ENCODE data around the gene DNAH6.
A peak's percentile ranks its signal among the peaks of the same experiment; 100 is the strongest.
"Not testable (repeated sequence)": the region's sequence is repeated elsewhere in the genome, so short reads cannot be mapped to it uniquely, and the experiment has no call there.

Gene DNAH6, protein sequence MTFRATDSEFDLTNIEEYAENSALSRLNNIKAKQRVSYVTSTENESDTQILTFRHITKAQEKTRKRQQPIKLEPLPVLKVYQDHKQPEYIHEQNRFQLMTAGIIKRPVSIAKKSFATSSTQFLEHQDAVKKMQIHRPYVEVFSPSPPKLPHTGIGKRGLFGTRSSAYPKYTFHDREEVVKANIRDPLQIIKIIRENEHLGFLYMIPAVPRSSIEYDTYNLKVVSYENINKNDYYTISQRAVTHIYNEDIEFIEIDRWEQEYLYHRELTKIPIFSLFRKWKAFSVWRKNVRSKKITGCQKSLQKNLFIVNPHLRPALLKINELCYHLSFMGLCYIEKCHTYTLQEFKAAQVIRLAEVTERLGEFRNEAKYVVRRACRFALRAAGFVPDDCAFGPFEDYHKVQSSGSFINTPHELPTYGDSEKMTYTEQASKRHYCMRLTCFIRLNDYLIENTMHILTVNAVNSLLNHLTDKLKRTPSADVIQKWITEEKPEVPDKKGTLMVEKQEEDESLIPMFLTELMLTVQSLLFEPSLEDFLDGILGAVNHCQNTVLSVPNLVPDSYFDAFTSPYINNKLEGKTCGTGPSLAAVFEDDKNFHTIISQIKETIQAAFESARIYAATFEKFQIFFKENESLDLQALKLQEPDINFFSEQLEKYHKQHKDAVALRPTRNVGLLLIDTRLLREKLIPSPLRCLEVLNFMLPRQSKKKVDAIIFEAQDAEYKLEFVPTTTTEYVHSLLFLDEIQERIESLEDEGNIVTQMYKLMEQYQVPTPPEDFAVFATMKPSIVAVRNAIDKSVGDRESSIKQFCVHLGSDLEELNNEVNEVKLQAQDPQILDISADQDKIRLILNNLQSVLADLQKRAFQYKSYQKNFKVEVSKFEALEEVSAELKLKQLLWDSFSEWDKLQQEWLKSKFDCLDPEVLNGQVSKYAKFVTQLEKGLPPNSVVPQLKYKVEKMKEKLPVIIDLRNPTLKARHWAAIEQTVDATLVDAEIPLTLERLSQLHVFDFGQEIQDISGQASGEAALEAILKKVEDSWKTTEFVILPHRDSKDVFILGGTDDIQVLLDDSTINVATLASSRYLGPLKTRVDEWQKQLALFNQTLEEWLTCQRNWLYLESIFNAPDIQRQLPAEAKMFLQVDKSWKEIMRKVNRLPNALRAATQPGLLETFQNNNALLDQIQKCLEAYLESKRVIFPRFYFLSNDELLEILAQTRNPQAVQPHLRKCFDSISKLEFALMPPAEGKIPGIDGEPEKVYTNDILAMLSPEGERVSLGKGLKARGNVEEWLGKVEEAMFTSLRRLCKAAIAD (N-terminal part only)

DNA sequence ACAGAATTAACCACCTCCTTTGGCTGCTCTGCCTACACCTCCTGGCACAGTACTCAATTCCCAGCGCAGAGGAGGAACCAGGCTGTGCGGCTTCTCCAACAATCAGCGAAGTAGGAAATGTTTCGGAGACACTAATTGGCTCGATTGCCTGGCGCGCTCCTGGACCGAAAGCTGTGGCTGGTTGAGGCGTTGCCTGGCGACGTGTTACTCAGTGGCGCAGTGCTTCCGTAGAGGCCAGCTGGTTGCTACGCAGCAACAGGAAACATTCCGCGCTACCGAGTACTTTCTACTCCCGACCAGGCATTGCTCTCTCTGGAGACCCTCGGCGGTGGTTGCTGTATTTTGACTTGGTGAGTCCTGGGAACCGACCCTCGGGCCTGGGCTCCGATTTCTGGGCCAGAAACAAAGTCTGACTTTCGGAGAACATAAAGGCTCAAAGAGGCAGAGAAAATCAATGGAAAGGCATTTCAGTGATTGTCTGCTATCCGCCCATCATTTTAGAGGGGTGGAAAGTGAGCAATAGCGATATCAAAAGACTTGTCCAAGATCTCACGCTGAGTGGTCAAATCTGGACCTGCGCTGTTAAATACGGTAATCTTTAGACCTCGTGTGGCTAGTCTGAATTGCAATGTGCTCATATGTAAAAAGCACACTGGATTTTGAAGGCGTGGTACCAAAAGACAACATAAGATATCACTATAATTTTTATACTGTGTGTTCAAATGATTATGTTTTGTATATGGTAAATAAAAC lies at the start of gene DNAH6:
DNAH6 (plus strand) TSS at position 265 of the 753 bp plus-strand sequence. CDS start 1,329 bp downstream, outside the sequence.
- DNase-seq = peak; percentile 95

DNA sequence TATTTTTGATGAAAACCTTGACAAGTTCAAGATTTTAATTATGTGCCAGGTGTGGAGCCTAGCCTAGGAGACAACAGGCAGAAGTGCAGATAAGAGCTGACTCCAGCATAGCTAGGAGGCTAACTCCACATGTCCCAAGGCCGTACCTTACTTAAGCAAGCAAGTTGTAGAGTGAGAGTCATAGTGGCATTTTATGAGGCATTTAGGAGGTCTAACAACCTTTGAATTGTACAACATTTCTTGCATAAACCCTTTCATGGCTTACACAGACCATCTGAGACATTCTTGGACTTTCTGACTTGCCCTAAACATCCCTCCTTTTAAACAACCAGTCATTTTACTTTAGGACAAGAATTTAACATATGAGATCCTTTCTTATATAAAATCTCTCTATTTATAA lies 48.9 kb upstream of the DNAH6 start:
- no peak for DNase-seq

DNA sequence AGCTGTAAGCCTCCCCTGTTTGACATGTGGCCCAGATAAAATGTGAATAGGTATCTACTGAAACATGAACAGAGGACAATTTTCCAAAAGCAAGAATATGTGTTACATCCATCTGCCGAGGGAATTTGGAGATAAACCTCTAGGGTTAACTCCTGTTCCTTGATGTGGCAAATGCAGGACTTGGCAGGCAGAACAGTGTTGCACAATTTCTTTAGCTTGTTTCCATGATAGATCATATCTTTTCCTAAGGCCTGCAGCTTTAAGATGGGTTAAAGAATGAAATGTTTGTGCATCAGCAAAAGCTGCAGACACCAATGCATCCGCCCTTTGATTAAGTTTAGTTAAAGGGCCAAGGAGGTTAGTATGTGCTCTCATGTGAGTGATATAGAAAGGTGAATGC lies 43.9 kb upstream of the DNAH6 start:
- not testable (repeated sequence) for DNase-seq

DNA sequence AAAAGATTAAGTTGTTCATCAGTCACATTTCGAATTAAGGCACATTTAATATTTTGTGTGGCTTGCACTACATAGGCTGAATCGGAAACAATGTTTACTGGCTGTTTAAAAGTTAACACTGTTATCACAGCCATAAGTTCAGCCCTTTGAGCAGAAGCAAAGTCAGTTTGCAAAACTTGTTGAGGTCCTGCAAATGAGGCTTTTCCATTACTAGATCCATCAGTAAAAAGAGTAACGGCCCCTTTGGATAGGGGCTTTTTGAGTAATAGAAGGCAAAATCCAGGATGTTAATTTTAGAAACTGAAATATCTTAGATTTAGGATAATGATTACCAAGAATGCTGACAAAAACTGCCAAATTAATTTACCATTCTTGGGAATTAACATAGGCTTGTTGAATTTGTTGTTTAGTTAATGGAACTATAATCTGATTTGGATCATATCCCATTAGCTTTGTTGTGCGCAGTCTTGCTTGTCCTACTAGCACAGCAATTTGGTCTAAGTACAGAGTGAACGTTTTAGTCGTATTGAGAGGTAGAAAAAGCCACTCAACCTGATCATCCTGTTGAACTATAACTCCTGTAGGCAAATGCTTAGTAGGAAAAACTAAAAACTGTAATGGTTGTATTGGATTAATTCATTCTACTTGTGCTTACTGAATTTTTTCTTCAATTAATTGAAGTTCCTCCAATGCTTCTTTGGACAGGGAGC lies 43.3 kb upstream of the DNAH6 start:
- no peak for DNase-seq

DNA sequence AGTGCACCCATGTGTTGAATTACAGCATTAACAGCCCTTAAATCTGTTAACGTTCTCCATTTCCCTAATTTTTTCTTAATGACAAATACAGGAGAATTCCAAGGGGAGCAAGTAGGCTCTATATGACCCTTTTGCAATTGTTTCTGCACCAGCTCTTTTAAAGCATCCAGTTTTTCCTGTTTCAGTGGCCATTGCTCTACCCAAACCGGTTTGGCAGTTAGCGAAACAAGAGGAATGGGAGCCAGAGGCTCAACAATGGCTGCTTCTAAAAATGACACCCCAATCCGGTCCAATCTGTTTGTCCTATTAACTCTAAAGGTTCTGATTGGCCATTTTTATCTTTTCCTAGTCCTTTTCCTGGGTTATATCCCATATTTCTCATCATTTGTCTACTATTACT lies 42.1 kb upstream of the DNAH6 start:
- no peak for DNase-seq

DNA sequence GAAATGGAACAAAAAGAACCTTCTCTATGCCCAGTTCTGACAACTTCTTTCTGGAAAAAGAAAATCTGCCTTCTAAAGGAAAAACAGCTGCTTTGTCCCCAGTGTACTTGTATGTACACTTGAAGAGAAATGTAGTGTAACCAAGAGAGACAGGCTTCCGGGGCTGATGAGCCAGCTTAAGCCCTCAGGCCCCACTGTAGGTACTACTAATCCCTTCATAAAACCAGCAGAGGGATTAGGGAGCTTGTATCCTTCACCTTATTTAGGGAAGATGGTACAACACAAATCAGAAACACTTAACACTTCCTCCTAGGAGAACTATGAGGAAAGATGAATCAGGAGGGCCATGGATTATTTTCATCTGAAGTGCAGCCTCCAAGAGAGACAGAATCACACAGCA lies 38.4 kb upstream of the DNAH6 start:
- no peak for DNase-seq

DNA sequence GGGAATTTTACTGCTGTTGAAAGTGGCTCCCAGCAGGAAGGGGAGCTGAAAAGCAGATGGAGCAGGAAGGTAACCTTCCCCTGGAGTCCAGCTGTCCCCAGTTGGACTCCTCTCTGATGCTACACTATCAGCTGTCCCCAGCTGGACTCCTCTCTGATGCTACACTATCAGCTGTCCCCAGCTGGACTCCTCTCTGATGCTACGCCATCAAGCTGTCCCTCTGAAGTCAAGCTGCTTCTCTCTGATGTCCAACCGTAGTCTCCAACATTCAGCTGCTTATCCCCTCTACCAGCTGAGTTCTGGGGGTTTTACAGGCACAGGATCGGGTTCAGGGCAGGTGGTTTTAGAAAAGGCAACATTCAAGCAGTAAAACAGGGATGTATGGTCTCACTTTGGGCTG lies 37.4 kb upstream of the DNAH6 start:
- DNase-seq = no peak

DNA sequence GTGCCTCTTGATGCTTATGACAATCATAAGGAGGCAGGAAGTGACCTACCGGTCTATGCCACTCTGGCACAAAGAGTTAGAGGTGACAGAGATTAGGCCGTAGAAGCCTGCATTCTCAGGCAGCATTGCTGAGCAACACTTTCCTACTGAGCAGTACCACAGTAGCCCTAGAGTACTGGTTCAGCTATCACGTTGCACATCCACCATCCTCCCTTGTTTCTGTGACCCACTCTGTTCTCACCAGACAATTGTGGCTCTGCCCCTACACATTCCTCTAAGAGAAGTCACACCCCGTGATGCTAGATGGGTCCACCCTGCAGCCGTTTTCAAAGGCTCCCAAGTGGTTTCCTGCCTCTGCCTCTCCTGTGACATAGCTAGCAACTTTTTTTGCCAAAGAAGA lies 34.6 kb upstream of the DNAH6 start:
- no peak for DNase-seq

DNA sequence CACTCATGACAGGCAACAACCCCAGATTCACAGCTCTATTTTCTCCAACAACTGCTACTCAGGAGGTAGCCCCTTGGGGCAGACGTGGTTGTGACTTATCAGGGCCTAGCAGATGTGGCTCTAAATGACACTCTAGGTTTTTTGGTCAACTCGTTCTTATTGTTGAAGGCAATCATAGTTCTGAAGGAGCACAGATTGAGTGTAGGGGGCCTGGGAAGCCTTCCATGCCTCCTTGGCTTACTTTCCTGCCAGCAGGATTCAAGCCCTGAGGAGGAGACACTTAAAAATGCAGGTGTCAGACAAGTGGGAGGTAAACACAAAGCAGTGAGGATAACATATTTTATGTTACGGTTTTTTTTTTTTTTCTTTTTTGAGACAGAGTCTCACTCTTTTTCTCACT lies 33.7 kb upstream of the DNAH6 start:
- no peak for DNase-seq

DNA sequence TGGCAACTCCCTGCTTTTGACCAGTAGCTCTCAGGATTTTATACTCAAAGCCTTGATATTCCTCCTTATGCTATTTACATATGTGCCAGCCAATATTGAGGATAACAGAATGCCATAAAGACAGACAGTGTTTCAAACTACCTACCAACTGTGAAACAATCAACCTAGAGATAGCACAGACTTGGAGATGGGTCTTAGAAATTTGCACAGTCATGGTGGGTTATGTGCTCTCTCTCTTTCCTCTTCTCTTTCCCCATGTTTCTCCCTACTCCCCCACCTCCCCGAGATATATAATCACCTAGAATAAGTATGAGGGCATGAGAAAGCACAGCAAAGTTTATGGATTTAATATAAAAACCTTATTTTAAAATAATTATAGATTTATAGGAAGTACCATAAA lies 33.0 kb upstream of the DNAH6 start:
- no peak for DNase-seq

DNA sequence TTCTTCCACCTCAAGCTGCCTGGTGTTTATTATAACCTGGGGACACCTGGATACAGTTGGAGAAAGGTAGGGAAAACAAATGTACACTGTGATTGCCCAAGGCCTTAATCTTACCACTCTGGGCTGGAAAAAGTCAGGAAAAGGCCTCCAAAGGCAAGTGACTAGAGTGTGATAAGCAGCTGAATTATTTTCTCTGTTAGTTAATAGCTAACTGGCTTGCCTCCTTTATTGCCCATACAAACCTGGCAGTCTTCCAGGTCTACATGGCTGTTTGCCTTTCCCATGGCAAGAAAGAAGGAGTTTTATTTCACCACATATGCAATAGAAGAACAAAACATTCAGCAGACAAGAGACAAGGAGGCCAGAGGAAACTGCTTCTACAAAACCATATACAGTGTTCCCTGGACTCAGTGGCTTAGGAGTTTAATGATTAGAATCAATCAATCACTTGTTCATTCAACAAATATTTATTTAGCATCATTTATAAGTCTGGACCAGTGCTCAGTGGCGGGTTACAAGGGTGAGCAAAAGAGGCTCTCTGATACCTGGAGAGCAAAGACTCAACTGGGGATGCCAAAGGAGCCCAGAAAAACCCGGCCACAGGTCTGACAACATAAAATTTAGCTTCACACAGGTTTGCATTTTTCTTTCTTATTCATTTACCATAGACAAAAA lies 29.7 kb upstream of the DNAH6 start:
- DNase-seq = peak; percentile 40

DNA sequence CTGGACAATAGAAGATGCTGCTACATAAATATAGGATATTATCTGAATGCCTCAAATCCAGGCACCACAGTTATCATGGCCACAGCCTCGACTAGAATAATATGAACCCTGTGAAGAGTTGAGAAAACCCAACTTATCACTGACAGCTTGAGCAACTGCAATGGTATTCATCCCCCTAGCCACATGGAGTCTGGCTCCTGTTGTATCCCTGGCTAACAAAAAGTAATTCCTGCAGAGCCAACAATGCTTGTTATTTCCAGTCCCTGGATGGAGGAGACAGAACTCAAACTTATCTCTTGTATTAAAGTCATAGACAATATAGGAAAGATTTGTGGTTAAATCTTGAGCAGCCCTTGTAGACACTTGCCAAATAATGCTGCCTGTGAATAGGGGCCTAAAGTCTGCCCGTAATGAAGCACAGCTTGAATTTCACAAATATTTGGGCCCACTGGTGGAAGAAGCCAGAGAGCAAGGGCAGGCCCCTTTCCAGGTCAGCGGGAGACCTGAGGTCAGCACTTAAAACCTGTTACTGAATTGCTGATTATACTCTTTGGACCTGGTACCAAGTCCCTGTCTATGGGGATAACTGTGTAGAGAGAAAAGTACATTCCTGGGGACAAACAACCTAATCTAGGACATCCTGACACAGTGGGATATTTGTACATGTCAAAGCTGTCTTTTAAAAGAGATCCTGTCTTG lies 28.9 kb upstream of the DNAH6 start:
- no peak for DNase-seq

DNA sequence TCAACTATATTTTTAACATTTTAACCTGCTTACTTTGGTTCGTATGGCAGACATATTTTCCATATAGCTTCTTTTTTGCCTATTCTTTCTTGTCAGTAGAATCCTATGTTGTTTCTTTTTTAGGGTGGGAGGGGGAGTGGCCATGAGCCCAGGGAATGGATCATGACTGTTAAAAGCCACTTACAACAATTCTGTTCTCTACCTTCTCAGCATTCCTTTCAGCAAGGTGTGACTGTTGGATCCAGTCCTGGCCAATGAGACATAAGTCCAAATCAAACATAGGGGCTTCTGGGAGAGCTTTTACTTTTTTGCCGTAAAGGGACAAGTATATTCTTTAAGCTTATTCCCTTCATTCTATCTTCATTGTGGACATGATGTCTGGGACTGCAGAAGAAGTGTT lies 25.0 kb upstream of the DNAH6 start:
- no peak for DNase-seq

DNA sequence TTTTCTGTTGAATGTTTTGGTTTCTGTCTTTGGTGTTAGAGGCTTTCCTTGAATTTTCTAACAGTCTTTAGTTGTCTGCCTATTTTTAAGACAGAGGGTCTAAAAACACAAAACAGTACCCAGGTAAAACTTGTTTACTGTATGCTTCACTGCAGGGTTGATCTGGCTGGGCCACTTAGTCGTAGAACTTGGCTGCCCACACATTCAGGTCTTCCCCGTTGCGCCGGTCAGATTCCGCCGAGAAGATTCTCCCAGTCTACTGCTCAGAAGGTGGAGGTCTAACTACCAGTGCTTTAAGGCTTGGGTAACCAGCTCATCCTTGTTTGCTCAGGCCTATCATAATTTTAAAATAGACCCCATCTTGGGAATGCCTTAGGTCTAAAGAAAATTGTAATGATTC lies 24.6 kb upstream of the DNAH6 start:
- no peak for DNase-seq

DNA sequence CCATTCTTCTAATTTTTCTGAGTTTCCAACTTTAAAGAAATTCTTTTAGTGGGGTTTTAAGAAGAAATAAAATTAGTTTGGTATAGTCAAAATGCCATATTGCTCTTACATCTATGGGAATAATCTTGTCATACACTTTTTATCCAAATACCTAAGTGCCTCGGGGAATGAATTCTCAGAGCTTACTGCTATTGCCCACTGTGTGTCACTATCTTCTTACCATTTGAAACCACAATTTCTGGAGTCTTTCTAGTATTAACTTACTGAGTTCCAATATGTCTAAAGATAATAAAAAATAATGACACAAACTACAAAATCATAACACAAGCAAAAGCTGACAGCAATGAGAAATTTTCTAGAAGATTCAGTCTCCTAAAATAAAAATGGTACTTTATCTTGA lies 23.7 kb upstream of the DNAH6 start:
- DNase-seq = no peak

DNA sequence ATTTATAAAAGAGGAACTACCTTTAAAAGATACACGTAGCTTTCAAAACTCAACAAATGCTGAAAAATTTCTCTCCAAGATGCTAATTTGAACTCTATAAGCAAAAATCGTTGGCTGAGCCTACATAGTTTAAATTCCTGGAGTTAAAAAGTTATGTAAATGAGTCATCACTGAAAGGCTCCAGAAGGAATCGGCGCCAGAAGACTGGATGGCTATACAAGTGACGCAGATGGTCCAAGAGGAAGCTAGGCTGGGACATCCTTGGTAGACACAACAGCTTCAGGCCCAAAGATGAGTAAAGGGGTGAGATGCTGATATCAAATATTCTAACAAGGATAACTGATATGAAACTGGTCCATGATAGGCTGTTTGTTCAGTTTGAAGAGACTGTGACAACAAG lies 22.8 kb upstream of the DNAH6 start:
- DNase-seq = no peak

DNA sequence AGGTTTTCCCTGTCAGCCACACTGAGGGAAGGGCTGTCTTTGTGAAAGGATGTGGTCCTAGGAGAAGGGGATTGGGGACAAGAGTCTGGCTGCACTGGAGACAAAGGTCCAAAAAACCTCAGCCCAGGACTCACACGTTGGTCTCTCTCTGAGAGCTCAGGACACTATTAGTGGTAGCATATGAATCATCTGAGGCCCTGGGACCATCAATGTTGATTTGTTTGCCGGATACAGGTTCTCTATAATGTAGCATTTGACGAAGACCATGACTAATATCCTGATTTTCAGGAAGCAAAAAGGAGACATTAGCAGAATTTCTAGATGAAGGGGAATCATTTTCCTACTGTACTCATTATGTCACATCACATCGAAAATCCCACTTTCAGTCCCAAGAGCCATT lies 22.2 kb upstream of the DNAH6 start:
- DNase-seq = no peak

DNA sequence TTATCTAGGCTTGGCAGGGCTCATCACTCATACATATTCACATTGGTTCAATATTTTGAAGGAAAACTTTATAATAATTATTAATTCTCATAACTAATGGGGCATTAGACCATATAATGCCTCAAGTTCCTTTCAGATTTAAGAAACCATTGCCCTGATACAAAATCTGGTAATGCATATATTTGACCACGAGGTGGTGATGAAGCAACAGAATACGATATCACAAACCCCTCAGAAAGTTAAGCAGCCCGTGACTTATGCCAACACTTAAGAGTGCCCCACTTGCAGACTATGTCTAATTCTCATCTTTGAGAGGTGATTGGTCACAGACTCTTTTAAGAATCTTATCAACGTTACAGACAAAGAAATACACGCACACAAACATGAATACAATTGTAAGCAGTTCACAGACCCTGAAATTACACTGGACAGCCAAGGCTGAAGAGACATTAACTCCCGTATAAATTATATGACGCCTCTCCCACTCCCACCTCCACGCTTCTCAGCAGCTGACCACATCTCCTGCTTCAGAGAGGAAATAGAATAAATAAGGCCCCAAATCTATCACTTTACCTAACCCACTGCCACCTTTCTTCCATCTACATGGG lies 20.7 kb upstream of the DNAH6 start:
- peak; percentile 58 for DNase-seq

DNA sequence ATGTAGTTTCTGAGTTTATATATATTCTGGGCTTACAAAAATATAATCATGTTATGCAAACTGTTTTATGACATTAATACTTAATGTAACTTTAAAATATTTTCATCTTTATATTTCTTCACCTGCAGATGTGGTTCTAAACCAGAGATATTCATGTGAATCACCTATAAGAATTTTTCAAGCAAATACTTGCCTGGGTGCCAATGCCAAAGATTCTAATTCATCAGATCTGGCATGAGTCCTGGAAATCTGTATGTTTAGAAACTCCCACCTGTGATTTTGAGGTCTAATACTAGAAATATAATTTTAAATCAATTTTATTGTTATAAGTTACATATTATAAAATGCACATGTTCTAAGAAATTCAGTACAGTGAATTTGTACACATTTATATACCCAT lies 19.9 kb upstream of the DNAH6 start:
- DNase-seq = no peak

DNA sequence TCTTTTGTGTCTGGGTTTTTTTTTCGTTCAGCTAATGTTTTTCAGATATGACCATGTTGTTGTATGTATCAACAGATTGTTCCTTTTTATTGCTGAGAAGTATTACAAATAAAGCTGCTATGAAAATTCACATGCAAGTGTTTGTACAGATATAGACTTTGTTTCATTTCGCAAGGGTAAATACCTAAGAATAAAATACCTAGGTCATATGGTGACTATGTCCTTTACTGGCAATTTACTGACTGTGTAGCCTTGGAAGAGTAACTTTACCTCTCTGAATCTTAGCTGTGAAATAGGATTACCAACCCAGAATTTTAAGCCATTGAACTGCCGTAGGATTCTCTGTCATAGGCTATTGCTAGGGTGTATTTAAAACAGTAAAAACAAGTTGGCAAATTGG lies 19.0 kb upstream of the DNAH6 start:
- DNase-seq = no peak
